AG04450 (cell line): Measurements from ENCODE around the gene BHMT. TPM values are rescaled to one million over a fixed set of nuclear protein-coding genes. Genes with fewer than 3 reads are reported as not detected.

Source experiments
- CTCF ChIA-PET: fragments of 300-600, 350-600 bp; formaldehyde crosslinking; extraction: SDS; loops from one replicate; lab custom pipeline; 2022; ENCODE audit warnings: antibody characterized with exemption, inconsistent platforms; lab: Charles Lee
- POLR2A ChIA-PET: fragments of 350-600 bp; formaldehyde crosslinking; extraction: SDS; loops from one replicate; lab custom pipeline; 2021; ENCODE audit warnings: antibody characterized with exemption, inconsistent platforms; lab: Yijun Ruan, JAX
- DNase-seq: peaks from one replicate; pipeline ENCODE4 v3.0.0-alpha.2; 2011; ENCODE audit warnings: low read depth, low spot score
- H3K27ac ChIP-seq: one replicate; pipeline ENCODE4 v1.5.1; 2012; ENCODE audit warnings: low read depth, low read length, control low read depth
- H3K27me3 ChIP-seq: one replicate; pipeline ENCODE4 v1.6.0; 2012; ENCODE audit warnings: low read length; ENCODE audit not compliant: control insufficient read depth, insufficient read depth
- H3K4me3 ChIP-seq: 2 replicates; pipeline ENCODE4 v1.5.1; 2011; ENCODE audit warnings: mild to moderate bottlenecking, low read depth, low read length, control low read depth
- H3K9me3 ChIP-seq: 2 replicates; pipeline ENCODE4 v1.5.1; 2012; ENCODE audit warnings: low read length; ENCODE audit not compliant: control insufficient read depth, insufficient read depth
- CTCF ChIP-seq: IDR thresholded peaks from 2 replicates; pipeline ENCODE4 v1.5.1; 2011; ENCODE audit warnings: low read depth, low read length, control low read depth, inconsistent platforms
- polyA plus RNA-seq: library from polyadenylated mRNA; depleted of rRNA; stranded (reverse); fragments of >200 nt; gene quantifications from 2 replicates; pipeline ENCODE4 v1.2.3, GENCODE V29; 2011

BHMT gene
- polyA plus RNA-seq, 1 experiment, result not detected

- no peak for TF ChIP-seq CTCF
- H3K4me3 ChIP-seq, result no peak overlapping the region
- H3K27ac ChIP-seq, result no peak overlapping the region
- H3K9me3 ChIP-seq, result no peaks in the 10 kb centered on the region; the same call in 1 of the 2 replicates
- ChIA-PET POLR2A (no interaction called here), CTCF (interaction anchor here (0.8 to 2.6 kb wide), 2 partner anchors 53 to 56 kb away, joined by 5 to 7 read pairs; no protein-coding TSS in a partner anchor)
- H3K27me3 ChIP-seq, result no peaks in the 10 kb centered on the region
- no peak for DNase-seq
Measured at GRCh38 chr5:79080804-79081203, 30.8 kb upstream of the BHMT start.

GRCh38 chr5:79081779-79082178 is 29.8 kb upstream of the BHMT start:
- no peak for TF ChIP-seq CTCF

GRCh38 chr5:79086116-79086515 is 25.5 kb upstream of the BHMT start:
- Histone ChIP-seq H3K9me3 (no peaks in the 10 kb centered on the region), H3K4me3 (no peak overlapping the region), H3K27me3 (no peaks in the 10 kb centered on the region), H3K27ac (no peak overlapping the region)
- TF ChIP-seq CTCF, result no peak
- DNase-seq, result no peak
- POLR2A ChIA-PET, result no interaction called here
- CTCF ChIA-PET, result interaction anchor here (0.7 to 1.2 kb wide), 2 partner anchors 47 to 61 kb away, joined by 3 read pairs; no protein-coding TSS in a partner anchor

More at GRCh38 chr5:79081779-79082178, 29.8 kb upstream of the BHMT start:
- POLR2A ChIA-PET, result no interaction called here
- CTCF ChIA-PET, result interaction anchor here (0.5 to 2.6 kb wide), 2 partner anchors 52 to 377 kb away, joined by 3 to 7 read pairs; no protein-coding TSS in a partner anchor
- Histone ChIP-seq H3K4me3 (no peak overlapping the region), H3K27ac (no peak overlapping the region), H3K9me3 (no peaks in the 10 kb centered on the region), H3K27me3 (no peaks in the 10 kb centered on the region)
- no peak for DNase-seq

- Histone ChIP-seq H3K27ac (no peak overlapping the region), H3K27me3 (no peaks in the 10 kb centered on the region), H3K4me3 (no peak overlapping the region), H3K9me3 (no peaks in the 10 kb centered on the region)
- CTCF ChIA-PET, result interaction anchor here (1.2 to 1.4 kb wide), 2 partner anchors 45 to 64 kb away, joined by 4 to 5 read pairs; no protein-coding TSS in a partner anchor
- no peak for DNase-seq
- POLR2A ChIA-PET, result no interaction called here
- TF ChIP-seq CTCF, result no peak
Measured at GRCh38 chr5:79088507-79088906, 23.1 kb upstream of the BHMT start.

GRCh38 chr5:79091064-79091463 is 20.5 kb upstream of the BHMT start:
- DNase-seq, result no peak
- no peak for TF ChIP-seq CTCF
- no peaks in the 10 kb centered on the region for H3K27me3 ChIP-seq
- no peak overlapping the region for H3K27ac ChIP-seq
- H3K4me3 ChIP-seq, result no peak overlapping the region
- no peaks in the 10 kb centered on the region for H3K9me3 ChIP-seq
- ChIA-PET POLR2A (no interaction called here), CTCF (no interaction called here)
